SK-N-SH (cell line): Measurements from ENCODE around the gene CD300H. TPM values are rescaled to one million over a fixed set of nuclear protein-coding genes. Genes with fewer than 3 reads are reported as not detected.

Source experiments
- CTCF ChIA-PET: fragments of 300-600, 350-600 bp; formaldehyde crosslinking; extraction: SDS; loops from one replicate; lab custom pipeline; 2021; lab: Yijun Ruan, JAX
- POLR2A ChIA-PET: fragments of 350-600 bp; sonication (Branson Sonifier 250); formaldehyde crosslinking; extraction: SDS; loops from one replicate; lab custom pipeline; 2020; ENCODE audit warnings: antibody characterized with exemption, inconsistent platforms; lab: Yijun Ruan, JAX
- DNase-seq: peaks from one replicate; pipeline ENCODE4 v3.0.0; 2012
- H2AFZ ChIP-seq: fragments of 200-600 bp; sonication (generic); 2 replicates; pipeline ENCODE4 v1.8.1; 2016; ENCODE audit warnings: antibody characterized with exemption, mild to moderate bottlenecking, low read depth
- H3F3A ChIP-seq: fragments of 200-600 bp; sonication (generic); replicated peaks from 2 replicates; pipeline ENCODE3; 2016; ENCODE audit warnings: antibody characterized with exemption, mild to moderate bottlenecking; ENCODE audit not compliant: insufficient read depth
- H3K27ac ChIP-seq, 2 experiments: fragments of 200-500 bp in 1 of 2; fragments of 200-600 bp in 1 of 2; sonication (Bioruptor generic) in 1 of 2; sonication (generic), shearing (Covaris generic) in 1 of 2; 2 replicates each; pipeline versions ENCODE4 v1.5.1 to v1.6.1; 2014 to 2016; ENCODE audit warnings: low read depth in 2 of 2, inconsistent platforms in 1 of 2, low read length in 1 of 2, mild to moderate bottlenecking in 1 of 2, mixed read lengths in 1 of 2
- H3K27me3 ChIP-seq: fragments of 200-600 bp; sonication (generic), shearing (Covaris generic); 2 replicates; pipeline ENCODE4 v1.6.1; 2016; ENCODE audit warnings: mixed run types; ENCODE audit not compliant: insufficient read depth
- H3K36me3 ChIP-seq, 2 experiments: fragments of 200-500 bp in 1 of 2; fragments of 200-600 bp in 1 of 2; sonication (Bioruptor generic) in 1 of 2; sonication (generic) in 1 of 2; replicated peaks in 1 of 2; 2 replicates each; pipeline versions ENCODE3 to v1.5.1; 2014 to 2016; ENCODE audit warnings: low read length in 1 of 2, mild to moderate bottlenecking in 1 of 2; ENCODE audit not compliant: insufficient read depth in 2 of 2, control insufficient read depth in 1 of 2
- H3K4me1 ChIP-seq, 2 experiments: fragments of 200-500 bp in 1 of 2; fragments of 200-600 bp in 1 of 2; sonication (Bioruptor generic) in 1 of 2; sonication (generic), shearing (Covaris generic) in 1 of 2; 2 replicates each; pipeline versions ENCODE4 v1.5.1 to v1.6.1; 2014 to 2016; ENCODE audit warnings: low read depth in 1 of 2, low read length in 1 of 2, mixed run types in 1 of 2; ENCODE audit not compliant: insufficient read depth in 2 of 2, control insufficient read depth in 1 of 2
- H3K4me2 ChIP-seq: fragments of 200-600 bp; sonication (generic), shearing (Covaris generic); 2 replicates; pipeline ENCODE4 v1.6.1; 2017; ENCODE audit warnings: mixed run types
- H3K4me3 ChIP-seq, 2 experiments: fragments of 200-500 bp in 1 of 2; fragments of 200-600 bp in 1 of 2; sonication (Bioruptor generic) in 1 of 2; sonication (generic), shearing (Covaris generic) in 1 of 2; 2 replicates each; pipeline versions ENCODE4 v1.5.1 to v1.8.1; 2014 to 2016; ENCODE audit warnings: low read depth in 2 of 2, inconsistent platforms in 1 of 2, low read length in 1 of 2, mild to moderate bottlenecking in 1 of 2, mixed read lengths in 1 of 2, moderate library complexity in 1 of 2
- H3K79me2 ChIP-seq: fragments of 200-600 bp; sonication (generic); 2 replicates; pipeline ENCODE4 v1.8.1; 2017; ENCODE audit warnings: mild to moderate bottlenecking; ENCODE audit not compliant: insufficient read depth
- H3K9ac ChIP-seq: fragments of 200-600 bp; sonication (generic); 2 replicates; pipeline ENCODE4 v1.6.1; 2017; ENCODE audit warnings: mixed run types
- H3K9me2 ChIP-seq: fragments of 200-600 bp; sonication (generic); 2 replicates; pipeline ENCODE4 v1.6.1; 2017; ENCODE audit warnings: mixed run types
- H3K9me3 ChIP-seq: fragments of 200-600 bp; sonication (generic); 2 replicates; pipeline ENCODE4 v1.6.1; 2017; ENCODE audit warnings: mixed run types, mild to moderate bottlenecking, moderate library complexity
- H4K20me1 ChIP-seq: fragments of 200-600 bp; sonication (generic); 2 replicates; pipeline ENCODE4 v1.6.1; 2017; ENCODE audit warnings: mild to moderate bottlenecking, mixed run types; ENCODE audit not compliant: insufficient read depth
- CHD2 ChIP-seq: fragments of 150-350 bp; IDR thresholded peaks from 2 replicates; pipeline ENCODE4 v1.6.1; 2018; ENCODE audit warnings: low read length; ENCODE audit not compliant: partially characterized antibody
- EZH2phosphoT487 ChIP-seq: fragments of 200-600 bp; sonication (generic); IDR thresholded peaks from 2 replicates; pipeline ENCODE4 v1.6.1; 2017; ENCODE audit warnings: low read depth, mixed run types, mild to moderate bottlenecking, antibody characterized with exemption, moderate library complexity, borderline replicate concordance
- FOXJ3 ChIP-seq: sonication (generic); formaldehyde crosslinking; IDR thresholded peaks from 2 replicates; pipeline ENCODE4 v1.5.1; 2020; ENCODE audit warnings: mild to moderate bottlenecking, missing genetic modification reagents
- FOXM1 ChIP-seq: IDR thresholded peaks from 2 replicates; pipeline ENCODE4 v1.4.0; 2012; ENCODE audit warnings: low read depth, mild to moderate bottlenecking
- GATA2 ChIP-seq: sonication (generic); formaldehyde crosslinking; IDR thresholded peaks from 2 replicates; pipeline ENCODE4 v1.5.0; 2020; ENCODE audit warnings: mild to moderate bottlenecking, missing genetic modification reagents
- NFIC ChIP-seq: IDR thresholded peaks from 2 replicates; pipeline ENCODE4 v1.4.0; 2012; ENCODE audit warnings: borderline replicate concordance
- POLR2AphosphoS5 ChIP-seq: IDR thresholded peaks from 2 replicates; pipeline ENCODE4 v1.6.1; 2012; ENCODE audit warnings: low read depth, low read length
- RCOR1 ChIP-seq: fragments of 150-350 bp; IDR thresholded peaks from 2 replicates; pipeline ENCODE4 v1.6.1; 2017; ENCODE audit warnings: antibody characterized with exemption, low read length
- SIN3A ChIP-seq: IDR thresholded peaks from 2 replicates; pipeline ENCODE4 v1.6.1; 2012; ENCODE audit warnings: low read depth, mild to moderate bottlenecking, low read length, moderate library complexity, borderline replicate concordance
- TCF12 ChIP-seq: IDR thresholded peaks from 2 replicates; pipeline ENCODE4 v1.4.0; 2012
- YY1 ChIP-seq: IDR thresholded peaks from 2 replicates; pipeline ENCODE4 v1.4.0; 2012; ENCODE audit warnings: low read depth, mild to moderate bottlenecking
- ZBTB33 ChIP-seq: IDR thresholded peaks from 2 replicates; pipeline ENCODE4 v1.4.0; 2012; ENCODE audit warnings: low read depth, borderline replicate concordance
- WGBS: methylation state at CpG from one replicate; pipeline ENCODE4 v1.1.6; 2017; ENCODE audit warnings: low lambda C conversion rate; 5-methylcytosine and 5-hydroxymethylcytosine counted together
- polyA plus RNA-seq, 3 experiments: library from polyadenylated mRNA; depleted of rRNA; stranded (reverse); fragments of >200 nt; gene quantifications; 2 replicates each; pipeline ENCODE4 v1.2.3, GENCODE V29; 2012
- TF ChIP-seq, protein P1 (sequence below): IDR thresholded peaks from 2 replicates; pipeline ENCODE4 v1.6.1; 2012; ENCODE audit warnings: mild to moderate bottlenecking, low read depth, low read length, moderate library complexity
- TF ChIP-seq, protein P2 (sequence below): IDR thresholded peaks from 2 replicates; pipeline ENCODE4 v1.4.0; 2012; ENCODE audit warnings: low read depth

Gene CD300H
- polyA plus RNA-seq, 1 of the 3 experiments (the other 2 are of a cell fraction), result not detected

- Histone ChIP-seq H3F3A (no peaks in the 10 kb centered on the region), H3K9me2 (no peaks in the 10 kb centered on the region), H3K4me3 (no peak within 1 kb of the TSS), H3K4me1 (no peaks in the 10 kb centered on the region), H3K27ac (no peak within 1 kb of the TSS), H2AFZ (no peak within 1 kb of the TSS), H3K9ac (no peak within 1 kb of the TSS), H3K9me3 (peaks cover 6% of the 10 kb centered on the region; the same call in 1 of the 2 replicates), H3K27me3 (no peaks in the 10 kb centered on the region), H3K79me2 (no peaks in the 10 kb centered on the region), H3K36me3 (no peaks in the 10 kb centered on the region), H3K4me2 (no peak within 1 kb of the TSS), H4K20me1 (no peaks in the 10 kb centered on the region)
- CTCF ChIA-PET, result interaction anchor here (0.9 to 1.5 kb wide), 5 partner anchors 13 to 167 kb away, joined by 3 to 10 read pairs (median 3); partner anchors contain the start of gene CD300H
- no peak for DNase-seq
- WGBS, result 46% methylated on average over 5 of the region's 5 CpGs
- no peak for TF ChIP-seq GATA2 (CRISPR knock-in tag)
- TF ChIP-seq RCOR1, result no peak
- TF ChIP-seq ZBTB33, result no peak
- TF ChIP-seq, protein P1, sequence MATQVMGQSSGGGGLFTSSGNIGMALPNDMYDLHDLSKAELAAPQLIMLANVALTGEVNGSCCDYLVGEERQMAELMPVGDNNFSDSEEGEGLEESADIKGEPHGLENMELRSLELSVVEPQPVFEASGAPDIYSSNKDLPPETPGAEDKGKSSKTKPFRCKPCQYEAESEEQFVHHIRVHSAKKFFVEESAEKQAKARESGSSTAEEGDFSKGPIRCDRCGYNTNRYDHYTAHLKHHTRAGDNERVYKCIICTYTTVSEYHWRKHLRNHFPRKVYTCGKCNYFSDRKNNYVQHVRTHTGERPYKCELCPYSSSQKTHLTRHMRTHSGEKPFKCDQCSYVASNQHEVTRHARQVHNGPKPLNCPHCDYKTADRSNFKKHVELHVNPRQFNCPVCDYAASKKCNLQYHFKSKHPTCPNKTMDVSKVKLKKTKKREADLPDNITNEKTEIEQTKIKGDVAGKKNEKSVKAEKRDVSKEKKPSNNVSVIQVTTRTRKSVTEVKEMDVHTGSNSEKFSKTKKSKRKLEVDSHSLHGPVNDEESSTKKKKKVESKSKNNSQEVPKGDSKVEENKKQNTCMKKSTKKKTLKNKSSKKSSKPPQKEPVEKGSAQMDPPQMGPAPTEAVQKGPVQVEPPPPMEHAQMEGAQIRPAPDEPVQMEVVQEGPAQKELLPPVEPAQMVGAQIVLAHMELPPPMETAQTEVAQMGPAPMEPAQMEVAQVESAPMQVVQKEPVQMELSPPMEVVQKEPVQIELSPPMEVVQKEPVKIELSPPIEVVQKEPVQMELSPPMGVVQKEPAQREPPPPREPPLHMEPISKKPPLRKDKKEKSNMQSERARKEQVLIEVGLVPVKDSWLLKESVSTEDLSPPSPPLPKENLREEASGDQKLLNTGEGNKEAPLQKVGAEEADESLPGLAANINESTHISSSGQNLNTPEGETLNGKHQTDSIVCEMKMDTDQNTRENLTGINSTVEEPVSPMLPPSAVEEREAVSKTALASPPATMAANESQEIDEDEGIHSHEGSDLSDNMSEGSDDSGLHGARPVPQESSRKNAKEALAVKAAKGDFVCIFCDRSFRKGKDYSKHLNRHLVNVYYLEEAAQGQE, result no peak
- TF ChIP-seq EZH2phosphoT487, result no peak
- no peak for TF ChIP-seq FOXM1
- TF ChIP-seq YY1, result no peak
- TF ChIP-seq, protein P2, sequence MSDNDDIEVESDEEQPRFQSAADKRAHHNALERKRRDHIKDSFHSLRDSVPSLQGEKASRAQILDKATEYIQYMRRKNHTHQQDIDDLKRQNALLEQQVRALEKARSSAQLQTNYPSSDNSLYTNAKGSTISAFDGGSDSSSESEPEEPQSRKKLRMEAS, result no peak
- no peak for TF ChIP-seq POLR2AphosphoS5
- TF ChIP-seq NFIC, result no peak
- TF ChIP-seq TCF12, result no peak
- no peak for TF ChIP-seq CHD2
- TF ChIP-seq FOXJ3, result no peak
- TF ChIP-seq SIN3A, result no peak
- POLR2A ChIA-PET, result no interaction called here
These were observed 21.5 kb downstream of the CD300H start, which contains the start of gene CD300C for GRCh38 chr17:74545843-74546230. Gene CD300C, minus strand, starts transcription at chr17:74546115. Its CDS starts 333 bp downstream, at chr17:74545782.
